Activated CD4-positive, alpha-beta T cell treated with anti-CD3 and anti-CD28 coated beads, Interleukin-10, Interleukin-2, amounts not matched to agents 100 ng/mL and 50 ng/mL, durations not matched to agents 16 hours and 8 hours (primary cell): ENCODE measurements around the gene CNOT6.

Source experiments
- DNase-seq: peaks from one replicate; pipeline ENCODE4 v3.0.0-alpha.2; 2020

The CNOT6 gene

DNA sequence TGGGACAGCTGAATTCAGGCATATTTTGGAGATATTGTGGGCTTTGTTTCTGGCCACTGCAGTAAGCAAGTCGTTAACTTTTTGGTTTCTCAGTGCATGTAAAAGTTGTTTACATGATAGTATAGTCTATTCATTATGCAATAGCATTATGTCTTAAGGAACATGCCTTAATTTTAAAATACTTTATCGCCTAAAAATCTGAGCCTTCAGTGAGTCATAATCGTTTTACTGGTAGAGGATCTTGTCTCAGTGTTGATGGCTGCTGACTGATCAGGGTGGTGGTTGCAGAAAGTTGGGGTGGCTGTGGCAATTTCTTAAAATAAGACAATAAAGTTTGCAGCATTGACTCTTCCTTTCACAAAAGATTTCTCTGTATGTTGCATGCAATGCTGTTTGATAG is 92.0 kb downstream of the CNOT6 start:
- no peak for DNase-seq

DNA sequence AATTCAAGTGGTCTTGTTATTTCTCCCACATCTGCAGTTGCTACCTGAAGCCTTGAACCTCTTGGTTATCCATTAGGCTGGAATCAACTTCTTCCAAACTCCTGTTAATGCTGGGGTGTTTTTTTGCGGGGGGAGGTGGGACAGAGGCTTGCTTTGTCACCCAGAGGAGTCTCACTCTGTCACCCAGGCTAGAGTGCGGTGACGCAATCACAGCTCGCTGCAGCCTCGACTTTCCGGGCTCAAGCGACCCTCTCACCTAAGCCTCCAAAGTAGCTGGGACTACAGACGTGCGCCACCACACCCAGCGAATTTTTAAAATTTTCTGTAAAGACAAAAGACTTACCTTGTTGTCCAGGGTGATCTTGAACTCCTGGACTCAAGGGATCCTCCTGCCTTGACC is 92.7 kb downstream of the CNOT6 start:
- no peak for DNase-seq

DNA sequence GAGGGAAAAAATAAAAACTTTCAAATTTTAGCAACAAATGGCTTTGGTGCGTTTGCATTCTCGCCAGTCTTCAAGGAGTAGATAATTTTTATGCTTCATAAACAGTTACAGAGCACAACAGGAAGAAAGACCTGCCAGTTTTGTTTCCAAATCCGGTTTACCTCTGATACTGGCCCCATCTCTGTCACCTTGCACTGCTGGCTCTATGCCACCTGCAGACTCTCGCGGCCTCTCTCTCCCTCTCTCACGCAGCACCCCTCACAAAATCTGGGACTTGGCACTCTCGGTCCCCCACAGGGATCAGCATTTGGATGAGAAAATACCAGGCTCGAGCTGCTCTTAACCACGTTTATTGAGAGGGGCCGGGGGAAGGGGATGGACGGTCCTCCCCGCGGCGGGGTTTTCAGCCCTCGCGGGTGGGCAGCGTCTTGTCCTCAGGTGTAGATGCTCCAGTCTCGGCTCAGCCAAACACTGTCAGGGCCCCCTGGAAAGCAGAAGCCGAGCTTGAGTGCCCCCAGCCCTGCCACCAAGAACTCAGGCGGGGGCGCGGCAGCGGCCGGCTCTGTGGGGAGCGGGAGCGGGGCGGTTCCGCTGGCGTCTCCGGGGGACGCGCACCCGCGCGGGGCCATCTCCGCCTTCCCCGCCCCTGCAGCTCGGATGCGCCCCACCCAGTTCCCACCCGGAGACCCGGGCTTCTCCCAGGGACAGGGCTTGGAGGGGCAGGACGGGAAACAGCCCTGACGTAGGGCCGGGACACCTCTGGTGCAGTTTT is 95.8 kb downstream of the CNOT6 start:
- DNase-seq = no peak

DNA sequence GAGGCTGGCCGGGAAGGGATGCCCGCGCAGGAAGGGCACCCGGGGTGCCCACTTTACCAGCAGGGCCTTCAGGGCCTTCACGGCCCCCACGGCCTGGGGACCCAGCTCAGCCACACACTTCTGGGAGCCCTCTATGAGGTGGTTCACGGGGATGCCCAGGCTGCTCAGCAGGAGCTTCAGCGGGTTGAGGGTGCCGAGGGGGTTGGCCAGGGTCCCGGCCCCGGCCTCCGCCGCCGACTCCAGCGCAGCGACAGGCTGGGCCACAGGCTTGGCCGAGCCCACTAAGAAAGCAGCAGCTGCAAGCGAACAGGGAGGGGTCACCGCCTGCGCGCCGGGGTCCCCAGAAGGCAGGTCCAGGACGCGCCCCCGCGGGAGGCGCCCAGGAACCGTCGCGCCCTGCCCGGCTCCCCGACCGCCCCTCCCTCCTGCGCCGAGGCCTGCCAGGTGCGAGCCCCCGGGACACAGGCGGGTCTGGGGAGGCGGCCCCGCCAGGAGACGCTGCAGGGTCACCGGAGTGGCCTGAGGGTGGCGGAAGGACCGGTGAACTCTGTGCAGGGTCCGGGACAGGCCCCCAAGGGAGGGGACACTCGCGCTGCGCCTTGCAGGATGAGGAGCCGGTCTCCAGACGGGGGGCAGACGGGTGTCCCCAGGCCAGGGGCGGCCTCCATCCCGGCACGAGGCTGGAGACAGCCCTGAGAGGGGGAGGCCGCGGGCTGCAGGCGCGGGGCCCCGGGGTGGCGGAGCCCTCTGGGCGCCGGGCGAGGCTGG is 96.5 kb downstream of the CNOT6 start:
- no peak for DNase-seq

DNA sequence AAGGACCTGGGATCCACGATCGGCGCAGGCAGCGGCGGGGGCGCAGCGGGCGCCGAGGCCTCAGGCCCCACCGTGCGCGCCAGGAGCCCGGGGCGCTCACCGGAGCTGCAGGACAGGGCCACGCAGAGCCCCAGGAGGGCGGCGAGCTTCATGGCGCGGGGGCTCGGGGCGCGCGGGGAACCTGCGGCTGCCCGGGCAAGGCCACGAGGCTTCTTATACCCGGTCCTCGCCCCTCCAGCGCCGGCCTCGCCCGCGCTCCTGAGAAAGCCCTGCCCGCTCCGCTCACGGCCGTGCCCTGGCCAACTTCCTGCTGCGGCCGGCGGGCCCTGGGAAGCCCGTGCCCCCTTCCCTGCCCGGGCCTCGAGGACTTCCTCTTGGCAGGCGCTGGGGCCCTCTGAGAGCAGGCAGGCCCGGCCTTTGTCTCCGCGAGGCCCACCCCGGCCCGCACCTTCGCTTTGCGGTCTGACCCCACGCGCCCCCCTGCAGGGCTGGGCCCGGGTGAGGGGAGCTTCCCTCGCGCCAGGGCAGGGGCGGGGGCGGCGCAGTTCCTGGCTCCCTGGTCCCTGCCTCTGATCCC is 97.2 kb downstream of the CNOT6 start, which contains the start of gene SCGB3A1:
Gene SCGB3A1, minus strand, starts transcription at position 189 of the 577 bp plus-strand sequence. Its CDS starts 37 bp downstream, at position 152.
- DNase-seq = no peak

DNA sequence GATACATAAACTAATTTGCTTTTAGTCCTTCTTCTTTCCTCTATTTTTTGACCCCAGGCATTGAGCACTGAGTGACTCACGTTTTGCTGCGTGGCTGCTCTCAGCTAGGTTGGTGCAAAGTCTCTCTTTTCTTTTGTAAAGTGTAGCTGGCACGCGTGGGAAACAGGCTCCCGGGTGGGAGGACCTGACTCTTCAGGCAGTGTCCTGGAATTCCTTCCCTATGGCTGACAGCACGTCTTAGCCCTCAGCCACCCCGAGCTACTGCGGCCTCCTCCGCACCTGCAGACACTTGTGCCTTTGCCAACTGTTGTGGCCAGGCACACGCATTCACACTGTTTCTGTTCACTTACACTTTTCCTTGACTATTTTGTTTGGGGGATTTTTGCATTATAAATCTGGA is 98.0 kb downstream of the CNOT6 start:
- DNase-seq = no peak

DNA sequence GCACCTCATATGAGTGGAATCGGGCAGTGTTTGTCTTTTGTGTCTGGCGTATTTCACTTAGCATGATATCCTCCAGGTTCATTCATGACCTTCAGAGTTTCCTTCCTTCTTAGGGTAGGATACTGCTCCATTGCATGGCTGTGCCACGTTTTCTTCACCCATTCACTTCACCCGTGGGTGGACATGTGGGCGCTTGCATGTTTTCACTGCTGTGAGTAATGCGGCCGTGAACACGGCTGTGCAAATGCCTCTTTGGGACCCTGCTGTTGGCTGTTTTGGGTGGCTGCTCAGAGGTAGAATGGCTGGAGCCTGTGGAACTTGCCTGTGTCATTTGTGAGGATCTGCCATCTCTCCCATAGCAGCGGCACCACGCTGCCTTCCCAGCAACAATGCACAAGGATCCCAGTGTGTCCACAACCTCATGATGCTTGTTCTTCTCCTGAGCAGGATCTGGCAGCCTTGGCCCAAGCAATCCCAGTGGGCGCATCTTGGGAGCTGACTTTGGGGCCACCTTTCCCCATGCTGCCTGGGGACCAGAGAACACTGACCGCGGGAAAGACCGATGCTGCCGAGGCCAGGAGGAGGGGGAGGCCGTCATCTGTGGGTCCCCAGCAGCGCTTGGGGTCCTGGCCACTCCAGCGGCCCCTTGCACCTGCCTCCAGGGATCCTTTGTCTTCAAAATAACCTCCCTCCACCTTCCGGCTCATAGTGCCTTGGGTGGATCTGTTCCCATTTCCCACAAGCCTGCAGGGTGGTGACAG is 99.4 kb downstream of the CNOT6 start:
- DNase-seq = no peak

DNA sequence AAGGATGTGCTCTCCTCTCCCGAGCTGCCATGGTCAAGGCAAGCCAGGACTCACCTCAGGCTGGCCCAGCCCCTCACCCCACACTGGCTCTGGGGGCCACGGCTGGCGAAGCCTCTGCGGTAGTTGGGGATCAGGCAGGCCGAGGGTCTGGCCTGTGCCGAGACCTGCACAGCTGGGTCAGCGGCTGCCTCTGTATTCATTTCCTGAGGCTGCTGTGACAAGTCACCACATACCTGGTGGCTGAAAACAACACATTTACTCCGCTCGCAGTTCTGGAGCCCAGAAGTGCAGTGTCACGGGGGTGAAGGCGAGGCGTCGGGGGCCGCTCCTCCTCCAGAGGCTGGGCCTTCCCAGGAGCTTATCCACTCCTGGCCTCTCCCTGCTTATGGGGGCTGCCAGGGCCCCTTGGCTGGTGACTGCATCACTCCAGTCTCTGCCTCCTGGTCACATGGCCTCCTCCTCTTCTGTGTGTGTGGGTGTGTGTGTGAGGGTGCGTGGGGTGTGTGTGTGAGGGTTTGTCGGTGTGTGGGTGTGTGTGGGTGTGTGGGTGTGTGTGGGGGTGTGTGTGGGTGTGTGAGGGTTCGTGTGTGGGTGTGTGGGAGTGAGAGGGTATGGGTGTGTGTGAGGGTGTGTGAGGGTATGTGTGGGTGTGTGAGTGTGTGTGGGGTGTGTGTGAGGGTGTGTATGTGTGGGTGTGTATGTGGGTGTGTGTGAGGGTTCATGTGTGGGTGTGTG is 100.3 kb downstream of the CNOT6 start:
- DNase-seq = no peak

DNA sequence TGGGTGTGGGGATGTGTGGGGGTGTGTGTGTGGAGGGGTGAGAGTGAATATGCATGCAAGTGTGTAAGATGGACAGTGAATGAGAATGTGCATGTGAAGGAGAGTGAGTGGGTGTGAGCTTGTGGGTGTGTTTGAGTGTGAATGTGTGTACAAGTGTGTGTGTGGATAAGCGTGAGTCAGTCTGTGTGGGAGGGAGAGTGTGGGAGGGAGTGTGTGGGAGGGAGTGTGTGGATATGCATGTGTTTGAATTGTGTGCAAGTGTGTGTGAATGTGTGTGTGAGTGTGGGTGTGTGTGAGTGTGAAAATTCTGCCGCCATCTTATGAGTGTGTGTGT is 100.8 kb downstream of the CNOT6 start:
- DNase-seq = no peak

DNA sequence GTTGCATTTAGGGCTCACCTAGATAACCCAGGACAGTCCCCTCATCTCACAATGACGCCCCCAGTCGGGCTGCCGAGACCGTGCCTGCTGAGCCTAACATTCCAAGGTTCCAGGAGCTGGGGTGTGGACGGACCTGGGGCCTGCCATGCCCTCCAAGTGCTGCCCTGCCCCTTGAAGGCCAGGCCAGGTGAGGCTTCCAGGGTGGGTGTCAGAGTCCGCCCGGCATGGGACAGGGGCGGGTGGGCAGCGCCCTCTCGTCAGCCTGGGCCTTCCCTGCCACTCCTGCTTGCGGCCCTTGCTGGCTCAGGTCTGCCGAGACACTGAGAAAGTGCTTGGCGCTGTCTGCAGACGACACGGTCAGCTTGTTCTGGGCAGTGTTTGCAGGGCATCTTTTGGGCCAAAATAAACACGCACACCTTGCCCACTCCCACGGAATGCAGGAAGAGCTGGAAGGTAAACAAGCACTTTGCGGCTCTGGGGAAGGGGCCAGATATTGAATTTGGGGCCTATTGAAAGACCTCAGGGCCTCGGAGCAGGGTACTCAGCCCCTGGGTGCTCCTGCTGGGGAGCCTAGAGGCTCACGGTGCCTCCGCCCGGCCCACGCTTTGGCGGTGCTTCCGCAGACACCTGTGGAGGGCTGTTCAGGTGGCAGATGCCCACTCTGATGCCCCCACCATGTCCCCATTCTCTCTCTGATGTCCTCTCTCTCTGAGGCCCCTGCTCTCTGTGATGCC is 101.4 kb downstream of the CNOT6 start:
- no peak for DNase-seq

DNA sequence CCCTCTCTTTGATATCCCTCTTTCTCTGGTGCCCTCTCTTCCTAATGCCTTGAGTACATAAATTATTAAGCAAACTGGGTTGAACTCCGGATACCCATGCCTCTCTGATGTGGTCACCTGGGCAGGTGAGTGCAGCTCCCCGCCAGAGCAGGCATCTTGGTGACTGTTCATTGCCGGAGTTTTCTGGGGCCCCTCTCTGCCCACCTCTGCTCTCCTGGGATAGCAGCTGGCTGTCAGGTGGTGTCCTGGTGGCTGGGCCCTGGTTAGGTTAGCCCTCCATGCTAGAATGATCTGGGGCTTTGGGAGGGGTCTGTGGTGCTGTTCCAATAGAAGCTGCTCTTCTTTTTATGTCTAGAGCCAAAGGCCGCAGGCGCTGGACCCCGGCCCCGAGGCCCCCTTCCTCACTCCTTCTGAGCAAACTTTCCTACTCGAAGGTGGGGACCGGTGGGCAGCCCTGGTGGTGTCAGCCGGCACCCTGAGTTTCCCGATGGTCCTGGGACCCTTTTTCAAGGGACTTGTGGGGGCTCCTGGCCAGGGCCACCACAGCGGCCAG is 102.0 kb downstream of the CNOT6 start:
- DNase-seq = no peak

DNA sequence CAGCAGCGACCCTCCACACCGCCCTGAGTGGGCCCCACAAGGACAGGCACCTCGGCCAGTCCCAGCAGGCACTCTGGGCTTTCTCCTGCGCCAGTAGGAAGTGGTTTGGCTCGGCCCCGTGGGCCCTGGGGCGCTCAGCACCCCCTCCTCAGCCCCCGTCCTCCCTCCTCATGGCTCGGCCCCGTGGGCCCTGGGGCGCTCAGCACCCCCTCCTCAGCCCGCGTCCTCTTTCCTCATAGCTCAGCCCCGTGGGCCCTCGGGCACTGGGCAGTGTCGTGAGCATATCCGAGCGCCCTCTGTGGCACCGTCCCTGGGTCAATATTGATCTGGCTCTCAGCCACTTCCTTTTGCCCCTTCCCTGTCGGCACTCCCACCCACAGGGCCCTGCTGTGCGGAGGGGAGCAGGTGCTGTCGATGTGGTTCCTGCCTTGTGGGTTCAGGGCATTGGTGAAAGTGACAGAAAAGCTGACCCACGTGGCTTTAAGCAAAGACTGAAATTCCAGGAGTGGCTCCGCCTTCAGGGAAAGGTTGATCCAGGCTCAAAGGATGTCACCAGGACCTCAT is 102.6 kb downstream of the CNOT6 start:
- no peak for DNase-seq

DNA sequence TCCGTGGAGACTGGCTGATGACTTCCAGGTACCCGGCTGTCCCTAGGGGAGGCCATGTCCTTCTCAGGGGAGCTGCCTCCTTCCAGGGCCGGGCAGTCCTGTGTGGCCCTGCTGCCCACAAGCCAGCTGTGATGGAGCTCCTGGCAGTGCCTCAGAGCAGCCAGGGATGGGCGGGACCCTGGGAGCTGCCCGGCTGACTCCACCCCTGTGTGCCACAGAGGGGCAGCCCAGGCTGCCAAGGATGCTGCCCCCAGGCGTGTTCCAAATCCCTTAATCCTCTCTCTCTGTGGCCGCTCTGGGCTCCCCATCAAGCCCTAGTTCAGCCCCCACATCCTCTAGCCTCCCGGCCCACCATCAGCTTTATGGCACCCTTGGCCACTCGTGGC is 104.1 kb downstream of the CNOT6 start:
- no peak for DNase-seq

DNA sequence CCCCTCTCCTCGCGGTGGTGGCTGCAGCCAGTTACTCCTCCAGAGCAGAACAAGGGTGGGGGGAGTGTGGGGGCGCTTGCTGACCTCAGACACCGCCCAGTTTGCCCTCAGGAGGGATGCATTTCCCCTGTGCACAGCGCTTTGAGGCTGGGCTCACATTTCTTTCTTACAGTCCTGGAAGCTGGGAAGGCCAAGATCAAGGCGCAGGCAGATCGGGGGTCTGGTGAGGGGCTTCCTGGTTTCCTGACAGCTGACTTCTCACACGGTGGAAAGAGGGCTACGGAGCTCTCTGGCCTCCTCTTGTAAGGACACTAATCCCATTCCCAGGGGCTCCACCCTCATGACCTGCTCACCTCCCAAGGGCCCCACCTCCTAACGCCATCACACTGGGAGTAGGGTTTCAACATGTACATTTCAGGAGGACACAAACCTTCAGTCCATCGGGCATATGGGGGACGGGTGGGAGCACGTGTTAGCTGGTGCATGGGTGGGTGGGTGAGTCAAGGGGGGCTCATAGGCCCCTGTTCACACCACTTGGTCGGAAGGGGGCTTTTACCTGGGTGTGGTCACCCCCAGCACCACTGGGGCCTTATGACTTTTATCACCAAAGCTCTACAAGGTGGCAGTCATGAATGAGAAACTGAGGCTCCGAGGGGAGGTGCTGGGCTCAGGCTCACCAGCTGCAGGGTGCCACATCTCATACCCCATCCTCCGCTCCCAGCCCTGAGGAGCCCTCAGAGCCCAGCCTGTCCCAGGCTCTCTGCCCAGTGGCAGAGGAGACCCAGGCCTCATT is 104.8 kb downstream of the CNOT6 start:
- DNase-seq = no peak

DNA sequence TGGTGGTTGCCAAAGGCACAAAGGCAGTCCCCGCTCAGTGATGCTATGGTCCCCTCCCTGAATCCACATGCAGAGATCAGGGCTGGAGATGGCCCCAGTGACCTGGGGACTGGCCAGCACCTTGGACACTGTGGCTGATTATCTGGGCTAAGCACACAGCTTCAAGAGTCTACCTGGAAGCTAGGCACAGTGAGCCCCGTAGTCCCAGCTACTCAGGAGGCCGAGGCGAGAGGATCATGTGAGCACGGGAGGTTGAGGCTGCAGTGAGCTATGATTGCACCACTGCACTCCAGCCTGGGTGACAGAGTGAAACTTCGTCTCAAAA is 105.4 kb downstream of the CNOT6 start:
- DNase-seq = no peak

DNA sequence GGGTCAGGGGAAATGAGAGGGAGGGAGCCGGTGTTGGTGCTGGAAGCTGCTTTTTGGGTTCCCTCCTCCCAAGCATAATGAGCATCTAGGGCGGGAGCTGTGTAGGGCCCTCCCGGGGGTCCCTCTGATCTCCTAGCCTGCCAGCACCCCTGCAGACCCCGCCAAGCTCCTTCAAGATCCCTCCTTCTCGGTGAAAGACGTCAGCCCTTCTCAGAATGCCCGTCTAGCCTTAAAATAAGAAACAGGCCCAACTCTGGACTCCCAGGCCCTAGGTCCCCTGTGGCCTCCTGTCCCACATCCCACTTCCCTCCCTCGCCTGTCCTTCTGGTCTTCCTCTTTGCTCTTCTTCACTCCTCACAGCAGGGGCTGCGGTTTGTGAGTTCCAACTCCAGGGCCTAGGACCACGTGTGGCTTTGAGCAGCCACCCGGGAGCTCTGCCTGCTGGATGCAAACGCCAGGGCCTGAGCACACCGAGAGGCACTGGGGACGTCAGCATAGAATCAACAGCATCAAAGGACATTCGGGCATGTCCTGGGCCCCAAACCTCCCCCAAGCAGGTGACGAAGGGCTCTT is 105.9 kb downstream of the CNOT6 start:
- DNase-seq = no peak

DNA sequence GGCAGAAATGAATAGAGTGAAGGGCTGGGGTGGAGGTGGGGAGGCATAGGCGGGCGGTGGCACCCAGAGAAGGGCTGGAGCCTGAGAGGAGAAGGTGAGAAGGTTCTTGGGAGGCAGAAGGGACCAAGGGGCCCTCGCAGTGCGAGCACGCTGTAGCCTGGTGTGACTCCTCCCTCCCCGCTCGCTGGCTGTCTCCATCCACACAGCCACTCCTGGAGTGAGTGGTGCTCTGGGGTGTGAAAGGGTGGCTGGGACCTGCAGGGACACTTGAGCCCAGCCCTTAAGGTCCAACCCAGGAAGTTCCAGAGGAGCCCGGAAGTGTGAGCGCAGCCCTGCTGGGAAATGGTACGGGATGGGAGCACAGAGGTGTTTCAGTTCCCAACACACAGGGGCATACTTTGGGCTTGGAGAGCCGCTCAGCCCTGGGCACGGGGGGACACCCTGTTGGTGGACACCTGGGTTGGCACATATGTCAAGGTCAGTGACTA is 106.4 kb downstream of the CNOT6 start:
- DNase-seq = no peak

DNA sequence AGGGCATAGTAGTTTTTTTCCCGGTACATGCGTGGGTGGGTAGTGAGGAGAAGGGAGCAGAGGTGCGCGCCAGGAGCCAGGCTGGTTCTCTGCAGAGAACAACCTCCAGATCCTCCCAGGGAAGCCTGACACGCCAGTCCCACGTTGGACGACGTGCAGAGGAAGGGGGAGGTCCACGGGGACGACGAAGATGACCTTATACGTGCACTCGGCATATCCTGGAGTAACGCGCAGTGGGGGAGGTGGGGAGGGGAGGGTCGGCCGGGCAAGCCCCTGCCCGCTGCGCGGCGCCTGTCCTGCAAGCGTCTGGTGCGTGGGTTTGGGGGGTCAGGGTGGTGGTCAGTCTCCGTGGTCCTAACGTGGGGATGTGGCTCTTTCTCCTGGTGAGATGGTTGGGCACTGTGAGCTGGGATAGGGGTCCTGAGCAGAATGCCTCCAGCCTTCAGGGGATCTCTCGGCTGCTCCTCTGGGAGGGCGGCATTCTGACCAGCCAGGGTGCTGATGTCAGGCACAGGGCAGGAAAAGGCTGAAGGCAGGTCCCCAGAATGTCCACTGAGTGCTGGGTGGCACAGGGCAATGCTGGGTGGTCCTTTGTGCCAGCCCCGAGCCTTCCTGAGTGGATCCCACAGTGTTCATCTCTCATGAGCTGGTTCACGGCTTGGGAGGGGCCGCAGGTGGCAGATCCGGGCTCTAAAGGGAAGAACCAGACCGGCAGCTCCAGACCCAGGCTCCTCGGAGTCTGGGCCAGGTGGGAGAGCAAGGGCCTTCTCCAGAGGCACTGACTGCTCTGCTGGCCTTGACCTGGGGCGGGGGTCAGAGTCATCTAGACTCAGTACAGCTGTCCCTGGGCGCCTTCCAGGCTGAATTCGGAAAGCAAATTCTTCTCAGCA is 107.7 kb downstream of the CNOT6 start:
- DNase-seq = no peak

DNA sequence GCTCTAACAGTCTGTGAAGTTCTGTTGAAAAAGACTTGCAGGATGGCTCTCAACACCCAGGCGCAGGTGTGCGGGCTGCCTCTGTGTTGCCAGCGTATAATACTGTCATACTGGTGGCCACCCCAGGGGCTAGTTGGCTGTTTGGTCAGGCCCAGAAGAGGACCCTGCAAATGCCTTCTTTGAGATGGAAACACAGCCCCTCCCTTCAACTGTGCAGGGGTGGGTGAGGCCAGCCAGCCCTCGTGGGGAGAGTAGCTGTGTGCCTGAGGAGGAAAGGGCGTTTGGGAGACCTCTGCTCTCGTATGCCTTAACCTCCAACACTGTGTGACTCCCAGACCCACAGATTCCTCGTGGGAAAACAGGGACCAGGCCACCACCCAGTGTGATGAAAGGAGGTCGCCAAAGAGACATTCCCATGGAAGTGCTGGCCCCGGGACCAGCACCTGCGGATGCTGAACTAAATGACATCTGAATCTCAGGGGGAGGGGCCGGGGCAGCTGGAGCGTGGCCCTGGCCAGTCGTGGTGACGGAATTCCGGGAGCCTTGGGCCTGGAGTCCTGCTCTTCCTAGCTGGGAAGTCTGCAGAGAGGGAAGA is 108.4 kb downstream of the CNOT6 start:
- DNase-seq = no peak
